ENCODE data around the gene RSPH6A. TPM values are rescaled to one million over a fixed set of nuclear protein-coding genes. Genes with fewer than 3 reads are reported as not detected.

Gene RSPH6A
- total RNA-seq, 1 donor = 0.18 TPM

- TF ChIP-seq CTCF (IDR thresholded peaks at IDR 0.05; ENCODE audit: insufficient read depth, low read length) = no peak
- no peak for DNase-seq (ENCODE audit: low read depth)
- no peak overlapping the region for H3K4me3 ChIP-seq (ENCODE audit: low read depth, low read length)
Observed at GRCh38 chr19:45821570-45821969, 6.5 kb upstream of the RSPH6A start.

- H3K4me3 ChIP-seq (ENCODE audit: low read depth, low read length) = no peak overlapping the region
- DNase-seq (ENCODE audit: low read depth) = no peak
- TF ChIP-seq CTCF (IDR thresholded peaks at IDR 0.05; ENCODE audit: insufficient read depth, low read length) = no peak
Observed at GRCh38 chr19:45821103-45821521, 6.0 kb upstream of the RSPH6A start.

GRCh38 chr19:45820413-45821102 lies 5.5 kb upstream of the RSPH6A start:
- DNase-seq (ENCODE audit: low read depth) = no peak
- no peak for TF ChIP-seq CTCF (IDR thresholded peaks at IDR 0.05; ENCODE audit: insufficient read depth, low read length)

GRCh38 chr19:45819769-45820168 lies 4.7 kb upstream of the RSPH6A start:
- no peak overlapping the region for H3K4me3 ChIP-seq (ENCODE audit: low read depth, low read length)
- DNase-seq (ENCODE audit: low read depth) = no peak
- TF ChIP-seq CTCF (IDR thresholded peaks at IDR 0.05; ENCODE audit: insufficient read depth, low read length) = no peak

More at GRCh38 chr19:45820413-45821102, 5.5 kb upstream of the RSPH6A start:
- H3K4me3 ChIP-seq (ENCODE audit: low read depth, low read length) = no peak overlapping the region

GRCh38 chr19:45817725-45818301 lies 2.7 kb upstream of the RSPH6A start:
- no peak overlapping the region for H3K4me3 ChIP-seq (ENCODE audit: low read depth, low read length)
- no peak for TF ChIP-seq CTCF (IDR thresholded peaks at IDR 0.05; ENCODE audit: insufficient read depth, low read length)
- DNase-seq (ENCODE audit: low read depth) = no peak

GRCh38 chr19:45817010-45817724 lies 2.1 kb upstream of the RSPH6A start:
- no peak overlapping the region for H3K4me3 ChIP-seq (ENCODE audit: low read depth, low read length)
- TF ChIP-seq CTCF (IDR thresholded peaks at IDR 0.05; ENCODE audit: insufficient read depth, low read length) = peak; percentile 88
- DNase-seq (ENCODE audit: low read depth) = peak; percentile 94

Measured in fibroblast of the aortic adventitia (primary cell).